Stimulated activated naive B cell treated with anti-CD40 and anti-IgM and Interleukin-4, amounts not matched to agents 10 μg/mL and 1 μg/mL and 100 μg/mL, for 72 hours (primary cell): ENCODE results near the gene CRB1.

Experiments
- ATAC-seq, 2 donors: fragments of 150-1000 bp; cut with Tn5 transposase; replicated peaks; 2 replicates each; pipeline ENCODE4 v1.10.0; 2021; ENCODE audit warnings: moderate library complexity in 1 of 2
- DNase-seq: peaks from one replicate; pipeline ENCODE4 v3.0.0; 2021
- H3K27ac Mint-ChIP-seq: one replicate; pipeline ENCODE4 v1.8.0; 2022; ENCODE audit warnings: mild to moderate bottlenecking, mixed read lengths
- H3K27me3 Mint-ChIP-seq, 2 donors: one replicate each; pipeline ENCODE4 v1.8.0; 2022; ENCODE audit warnings: mixed read lengths in 2 of 2
- H3K36me3 Mint-ChIP-seq, 2 donors: one replicate each; pipeline ENCODE4 v1.8.0; 2022; ENCODE audit warnings: mixed read lengths in 2 of 2, mild to moderate bottlenecking in 1 of 2
- H3K4me1 Mint-ChIP-seq, 2 donors: one replicate each; pipeline ENCODE4 v1.8.0; 2022; ENCODE audit warnings: mixed read lengths in 2 of 2, mild to moderate bottlenecking in 1 of 2
- H3K4me3 Mint-ChIP-seq, 2 donors: one replicate each; pipeline ENCODE4 v1.8.0; 2022; ENCODE audit warnings: mild to moderate bottlenecking in 2 of 2, mixed read lengths in 2 of 2, moderate library complexity in 1 of 2
- H3K9me3 Mint-ChIP-seq, 2 donors: one replicate each; pipeline ENCODE4 v1.8.0; 2022; ENCODE audit warnings: mixed read lengths in 2 of 2, mild to moderate bottlenecking in 1 of 2

CRB1 gene

GRCh38 chr1:197312163-197312562 lies 44.1 kb downstream of the CRB1 start:
- Mint-ChIP-seq H3K36me3 (no peaks in the 10 kb centered on the region), H3K27me3 (no peaks in the 10 kb centered on the region), H3K9me3 (no peaks in the 10 kb centered on the region), H3K4me1 (no peaks in the 10 kb centered on the region), H3K4me3 (no peak overlapping the region), H3K27ac (no peak overlapping the region)
- DNase-seq = no peak
- ATAC-seq = no peak

- no peaks in the 10 kb centered on the region for H3K36me3 Mint-ChIP-seq
- H3K27ac Mint-ChIP-seq = no peak overlapping the region
- H3K4me1 Mint-ChIP-seq = no peaks in the 10 kb centered on the region
- no peak for DNase-seq
- peaks cover 0 to 3% of the 10 kb centered on the region in 2 donors for H3K27me3 Mint-ChIP-seq
- H3K9me3 Mint-ChIP-seq = no peaks in the 10 kb centered on the region
- no peak overlapping the region for H3K4me3 Mint-ChIP-seq
- ATAC-seq = no peak
These were observed 45.7 kb downstream of the CRB1 start for GRCh38 chr1:197313713-197314112.

GRCh38 chr1:197314682-197315081 lies 46.6 kb downstream of the CRB1 start:
- no peak for ATAC-seq
- Mint-ChIP-seq H3K4me3 (no peak overlapping the region), H3K9me3 (no peaks in the 10 kb centered on the region), H3K27me3 (peaks cover 0 to 4% of the 10 kb centered on the region in 2 donors), H3K27ac (no peak overlapping the region), H3K36me3 (no peaks in the 10 kb centered on the region), H3K4me1 (no peaks in the 10 kb centered on the region)
- no peak for DNase-seq

GRCh38 chr1:197319631-197320030 lies 51.6 kb downstream of the CRB1 start:
- H3K4me1 Mint-ChIP-seq = no peaks in the 10 kb centered on the region
- no peak overlapping the region for H3K27ac Mint-ChIP-seq
- H3K36me3 Mint-ChIP-seq = no peaks in the 10 kb centered on the region
- DNase-seq (no peak), ATAC-seq (no peak)
- H3K9me3 Mint-ChIP-seq = no peaks in the 10 kb centered on the region
- H3K4me3 Mint-ChIP-seq = no peak overlapping the region
- peaks cover 0 to 4% of the 10 kb centered on the region in 2 donors for H3K27me3 Mint-ChIP-seq

- no peak for ATAC-seq
- no peaks in the 10 kb centered on the region for H3K9me3 Mint-ChIP-seq
- H3K36me3 Mint-ChIP-seq = no peaks in the 10 kb centered on the region
- peaks cover 0 to 4% of the 10 kb centered on the region in 2 donors for H3K27me3 Mint-ChIP-seq
- H3K4me1 Mint-ChIP-seq = no peaks in the 10 kb centered on the region
- no peak overlapping the region for H3K4me3 Mint-ChIP-seq
- no peak overlapping the region for H3K27ac Mint-ChIP-seq
- no peak for DNase-seq
These were observed 53.0 kb downstream of the CRB1 start for GRCh38 chr1:197320991-197321531.

- Mint-ChIP-seq H3K4me3 (no peak overlapping the region), H3K27me3 (peaks cover 0 to 4% of the 10 kb centered on the region in 2 donors), H3K27ac (no peak overlapping the region), H3K36me3 (no peaks in the 10 kb centered on the region), H3K4me1 (no peaks in the 10 kb centered on the region), H3K9me3 (no peaks in the 10 kb centered on the region)
- DNase-seq = no peak
- no peak for ATAC-seq
These were observed 53.8 kb downstream of the CRB1 start for GRCh38 chr1:197321811-197322210.

GRCh38 chr1:197327776-197328364 lies 59.8 kb downstream of the CRB1 start:
- H3K36me3 Mint-ChIP-seq = no peaks in the 10 kb centered on the region
- no peaks in the 10 kb centered on the region for H3K9me3 Mint-ChIP-seq
- DNase-seq (no peak), ATAC-seq (no peak)
- no peak overlapping the region for H3K27ac Mint-ChIP-seq
- H3K4me1 Mint-ChIP-seq = peaks cover 0 to 2% of the 10 kb centered on the region in 2 donors
- H3K4me3 Mint-ChIP-seq = no peak overlapping the region
- H3K27me3 Mint-ChIP-seq = no peaks in the 10 kb centered on the region

- H3K36me3 Mint-ChIP-seq = no peaks in the 10 kb centered on the region
- no peak overlapping the region for H3K27ac Mint-ChIP-seq
- no peaks in the 10 kb centered on the region for H3K27me3 Mint-ChIP-seq
- peaks cover 0 to 2% of the 10 kb centered on the region in 2 donors for H3K4me1 Mint-ChIP-seq
- ATAC-seq = no peak
- H3K9me3 Mint-ChIP-seq = no peaks in the 10 kb centered on the region
- no peak for DNase-seq
- no peak overlapping the region for H3K4me3 Mint-ChIP-seq
These were observed 62.2 kb downstream of the CRB1 start for GRCh38 chr1:197330213-197330612.

- Mint-ChIP-seq H3K27me3 (no peaks in the 10 kb centered on the region), H3K4me3 (no peak overlapping the region), H3K27ac (no peak overlapping the region), H3K4me1 (peaks cover 0 to 2% of the 10 kb centered on the region in 2 donors), H3K36me3 (no peaks in the 10 kb centered on the region), H3K9me3 (no peaks in the 10 kb centered on the region)
- DNase-seq = no peak
- no peak for ATAC-seq
These were observed 63.5 kb downstream of the CRB1 start for GRCh38 chr1:197331565-197331964.

- H3K36me3 Mint-ChIP-seq = no peaks in the 10 kb centered on the region
These were observed 65.0 kb downstream of the CRB1 start for GRCh38 chr1:197333041-197333440.

GRCh38 chr1:197336571-197336970 lies 68.5 kb downstream of the CRB1 start:
- no peaks in the 10 kb centered on the region for H3K4me1 Mint-ChIP-seq
- ATAC-seq = no peak
- no peaks in the 10 kb centered on the region for H3K9me3 Mint-ChIP-seq

More at GRCh38 chr1:197333041-197333440, 65.0 kb downstream of the CRB1 start:
- Mint-ChIP-seq H3K4me3 (no peak overlapping the region), H3K27me3 (no peaks in the 10 kb centered on the region), H3K27ac (no peak overlapping the region), H3K9me3 (no peaks in the 10 kb centered on the region), H3K4me1 (no peaks in the 10 kb centered on the region)
- ATAC-seq (no peak), DNase-seq (no peak)

GRCh38 chr1:197339106-197340060 lies 71.3 kb downstream of the CRB1 start:
- no peaks in the 10 kb centered on the region for H3K9me3 Mint-ChIP-seq
- no peaks in the 10 kb centered on the region for H3K36me3 Mint-ChIP-seq
- peaks cover 4 to 7% of the 10 kb centered on the region in 2 donors for H3K27me3 Mint-ChIP-seq
- DNase-seq = no peak
- ATAC-seq = no peak
- no peak overlapping the region for H3K4me3 Mint-ChIP-seq
- H3K27ac Mint-ChIP-seq = no peak overlapping the region
- no peaks in the 10 kb centered on the region for H3K4me1 Mint-ChIP-seq

More at GRCh38 chr1:197336571-197336970, 68.5 kb downstream of the CRB1 start:
- Mint-ChIP-seq H3K4me3 (no peak overlapping the region), H3K27ac (no peak overlapping the region), H3K36me3 (no peaks in the 10 kb centered on the region), H3K27me3 (peaks cover 4 to 7% of the 10 kb centered on the region in 2 donors)
- DNase-seq = no peak

GRCh38 chr1:197341626-197342025 lies 73.6 kb downstream of the CRB1 start:
- H3K27me3 Mint-ChIP-seq = peaks cover 4 to 7% of the 10 kb centered on the region in 2 donors
- no peaks in the 10 kb centered on the region for H3K36me3 Mint-ChIP-seq
- no peak overlapping the region for H3K4me3 Mint-ChIP-seq
- DNase-seq (no peak), ATAC-seq (no peak)
- H3K27ac Mint-ChIP-seq = no peak overlapping the region
- H3K9me3 Mint-ChIP-seq = no peaks in the 10 kb centered on the region
- no peaks in the 10 kb centered on the region for H3K4me1 Mint-ChIP-seq

GRCh38 chr1:197342044-197342565 lies 74.1 kb downstream of the CRB1 start:
- DNase-seq (no peak), ATAC-seq (no peak)
- Mint-ChIP-seq H3K4me1 (no peaks in the 10 kb centered on the region), H3K4me3 (no peak overlapping the region), H3K27ac (no peak overlapping the region), H3K36me3 (no peaks in the 10 kb centered on the region), H3K27me3 (peaks cover 4 to 7% of the 10 kb centered on the region in 2 donors), H3K9me3 (no peaks in the 10 kb centered on the region)
